Measurements from ENCODE around the gene AARSD1. TPM values are rescaled to one million over a fixed set of nuclear protein-coding genes. Genes with fewer than 3 reads are reported as not detected.
"Not testable (repeated sequence)": the region's sequence is repeated elsewhere in the genome, so short reads cannot be mapped to it uniquely, and the experiment has no call there.

The AARSD1 gene
- total RNA-seq, 1 donor from 2014 or later, result 70.4 TPM

DNA sequence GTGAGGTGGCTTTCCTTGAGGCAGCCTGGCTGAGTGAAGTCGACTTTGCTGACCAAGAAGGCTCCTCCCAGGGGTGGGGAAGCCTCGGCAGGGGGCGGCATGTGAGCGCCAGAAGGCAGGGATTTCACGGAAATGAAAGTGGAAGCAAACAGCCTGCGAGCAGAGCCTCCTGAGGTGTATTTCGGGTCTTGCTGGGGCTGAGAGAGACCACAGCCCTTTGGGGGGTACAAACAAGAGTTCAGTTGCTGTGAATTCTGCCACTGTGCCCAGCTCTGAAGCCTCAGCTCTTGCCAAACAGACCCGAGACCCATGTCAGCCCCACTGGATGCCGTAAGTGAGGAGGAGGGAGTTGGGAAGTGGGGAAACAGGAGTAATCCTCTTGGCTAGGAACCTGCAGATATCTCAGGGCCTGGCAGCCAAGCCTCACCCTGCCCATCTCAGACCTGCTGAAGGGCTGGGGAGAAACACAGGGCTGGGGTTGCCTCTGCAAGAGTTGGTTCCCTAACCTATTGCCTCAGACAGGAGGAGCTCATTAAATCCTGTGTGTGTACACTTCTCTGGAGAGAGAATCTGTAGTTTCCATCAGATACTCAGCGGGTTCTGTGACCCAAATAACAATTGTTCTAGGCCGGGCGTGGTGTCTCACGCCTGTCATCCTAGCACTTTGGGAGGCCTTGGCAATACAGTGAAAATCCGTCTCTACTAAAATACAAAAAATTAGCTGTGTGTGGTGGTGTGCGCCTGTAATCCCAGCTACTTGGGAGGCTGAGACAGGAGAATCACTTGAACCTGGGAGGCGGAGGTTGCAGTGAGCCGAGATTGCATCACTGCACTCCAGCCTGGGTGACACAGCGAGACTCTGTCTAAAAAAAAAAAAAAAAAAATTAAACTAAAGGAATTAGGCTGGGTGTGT lies 42.6 kb upstream of the AARSD1 start, which contains the start of gene IFI35:
TSS of gene IFI35 (plus strand) at position 146 of the 913 bp plus-strand sequence. CDS start at position 310, 164 bp downstream.
- H3K4me1 Mint-ChIP-seq, result peaks cover 16% of the 10 kb centered on the region
- peak within 1 kb of the TSS; percentile 99 for H3K27ac Mint-ChIP-seq
- ChIA-PET POLR2A (interaction anchor here (0.6 to 3.1 kb wide), 15 partner anchors 9 to 452 kb away, joined by 3 to 52 read pairs (median 7); partner anchors contain the start of genes BECN1, RPL27, TMEM106A and VAT1), CTCF (interaction anchor here (0.6 to 1.7 kb wide), 5 partner anchors 9 to 333 kb away, joined by 3 to 15 read pairs (median 3); partner anchors contain the start of gene RPL27)
- TF ChIP-seq, protein P1, sequence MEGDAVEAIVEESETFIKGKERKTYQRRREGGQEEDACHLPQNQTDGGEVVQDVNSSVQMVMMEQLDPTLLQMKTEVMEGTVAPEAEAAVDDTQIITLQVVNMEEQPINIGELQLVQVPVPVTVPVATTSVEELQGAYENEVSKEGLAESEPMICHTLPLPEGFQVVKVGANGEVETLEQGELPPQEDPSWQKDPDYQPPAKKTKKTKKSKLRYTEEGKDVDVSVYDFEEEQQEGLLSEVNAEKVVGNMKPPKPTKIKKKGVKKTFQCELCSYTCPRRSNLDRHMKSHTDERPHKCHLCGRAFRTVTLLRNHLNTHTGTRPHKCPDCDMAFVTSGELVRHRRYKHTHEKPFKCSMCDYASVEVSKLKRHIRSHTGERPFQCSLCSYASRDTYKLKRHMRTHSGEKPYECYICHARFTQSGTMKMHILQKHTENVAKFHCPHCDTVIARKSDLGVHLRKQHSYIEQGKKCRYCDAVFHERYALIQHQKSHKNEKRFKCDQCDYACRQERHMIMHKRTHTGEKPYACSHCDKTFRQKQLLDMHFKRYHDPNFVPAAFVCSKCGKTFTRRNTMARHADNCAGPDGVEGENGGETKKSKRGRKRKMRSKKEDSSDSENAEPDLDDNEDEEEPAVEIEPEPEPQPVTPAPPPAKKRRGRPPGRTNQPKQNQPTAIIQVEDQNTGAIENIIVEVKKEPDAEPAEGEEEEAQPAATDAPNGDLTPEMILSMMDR (IDR thresholded peaks at IDR 0.05), result no peak
- peak within 1 kb of the TSS; percentile 99 for H3K4me3 Mint-ChIP-seq
- H3K27me3 Mint-ChIP-seq, result no peaks in the 10 kb centered on the region
- intact Hi-C loops (cut with micrococcal nuclease), result loop anchor here (1.0 to 2.0 kb wide), 5 partner anchors 9 to 332 kb away; partner anchors contain the start of genes NBR1 and RPL27
- H3K36me3 Mint-ChIP-seq (ENCODE audit: low read depth), result peaks cover 36% of the 10 kb centered on the region
- DNase-seq (peak; percentile 75), ATAC-seq (ENCODE audit: low read depth) (peak; percentile 99)
- H3K9me3 Mint-ChIP-seq, result no peaks in the 10 kb centered on the region

DNA sequence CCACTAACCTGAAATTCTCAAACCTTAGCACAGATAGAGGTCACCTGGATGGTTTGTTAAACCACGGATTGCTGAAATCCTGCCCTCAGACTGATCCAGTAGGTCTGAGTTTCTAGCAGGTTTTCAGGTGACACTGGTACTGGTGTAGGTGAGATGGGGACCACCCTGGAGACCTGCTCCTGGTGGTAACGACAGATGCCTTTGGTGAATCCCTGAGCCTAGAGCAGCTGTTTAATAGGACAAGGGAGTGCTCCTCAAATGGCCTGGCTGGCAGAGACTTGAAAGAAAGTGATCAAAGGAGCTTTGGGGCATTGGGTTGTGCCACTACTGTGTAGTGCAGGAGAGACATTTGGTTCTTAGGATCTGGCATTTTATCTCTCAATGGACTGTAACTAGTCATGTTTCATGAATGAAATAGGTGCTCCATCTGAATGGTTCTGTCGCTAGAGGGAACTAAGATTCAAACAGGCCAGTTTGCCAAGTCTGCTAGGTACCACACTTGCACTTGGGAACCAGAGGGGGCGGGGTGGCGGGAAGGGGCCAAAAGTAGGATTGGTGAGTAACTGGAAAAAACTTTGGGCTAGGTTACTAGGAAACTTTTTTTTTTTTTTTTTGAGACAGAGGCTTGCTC lies 39.4 kb upstream of the AARSD1 start:
- no peak for DNase-seq
- ATAC-seq (ENCODE audit: low read depth), result no peak
- Mint-ChIP-seq H3K4me1 (peaks cover 25% of the 10 kb centered on the region), H3K36me3 (ENCODE audit: low read depth) (peaks cover 55% of the 10 kb centered on the region), H3K27me3 (no peaks in the 10 kb centered on the region), H3K9me3 (no peaks in the 10 kb centered on the region), H3K4me3 (no peak overlapping the region), H3K27ac (no peak overlapping the region)
- ChIA-PET CTCF (no interaction called here), POLR2A (interaction anchor here (0.7 to 1.1 kb wide), 2 partner anchors 21 to 312 kb away, joined by 3 to 7 read pairs; no protein-coding TSS in a partner anchor)
- TF ChIP-seq, protein P1 (IDR thresholded peaks at IDR 0.05), result no peak
- intact Hi-C loops (cut with micrococcal nuclease), result no loop called here

DNA sequence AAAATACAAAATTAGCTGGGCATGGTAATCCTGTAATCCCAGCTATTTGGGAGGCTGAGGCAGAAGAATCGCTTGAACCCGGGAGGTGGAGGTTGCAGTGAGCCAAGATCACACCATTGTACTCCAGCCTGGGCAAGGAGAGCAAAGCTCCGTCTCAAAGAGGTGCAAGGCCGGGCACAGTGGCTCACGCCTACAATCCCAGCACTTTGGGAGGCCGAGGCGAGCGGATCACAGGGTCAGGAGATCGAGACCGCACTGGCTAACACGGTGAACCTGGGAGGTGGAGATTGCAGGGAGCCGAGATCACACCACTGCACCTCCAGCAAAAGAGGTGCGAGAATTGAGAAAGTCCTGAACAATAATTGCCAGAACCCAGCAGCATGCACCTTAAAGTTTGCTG lies 36.6 kb upstream of the AARSD1 start:
- H3K27me3 Mint-ChIP-seq; CTCF ChIA-PET; H3K9me3 Mint-ChIP-seq; DNase-seq; ATAC-seq (ENCODE audit: low read depth); H3K4me3 Mint-ChIP-seq; intact Hi-C loops (cut with micrococcal nuclease); H3K27ac Mint-ChIP-seq: not testable (repeated sequence)
- POLR2A ChIA-PET, result interaction anchor here (0.7 to 1.7 kb wide), 5 partner anchors 9 to 171 kb away, joined by 3 to 7 read pairs (median 5); partner anchors contain the start of gene VAT1
- Mint-ChIP-seq H3K36me3 (ENCODE audit: low read depth) (peaks cover 56% of the 10 kb centered on the region), H3K4me1 (peaks cover 31% of the 10 kb centered on the region)

DNA sequence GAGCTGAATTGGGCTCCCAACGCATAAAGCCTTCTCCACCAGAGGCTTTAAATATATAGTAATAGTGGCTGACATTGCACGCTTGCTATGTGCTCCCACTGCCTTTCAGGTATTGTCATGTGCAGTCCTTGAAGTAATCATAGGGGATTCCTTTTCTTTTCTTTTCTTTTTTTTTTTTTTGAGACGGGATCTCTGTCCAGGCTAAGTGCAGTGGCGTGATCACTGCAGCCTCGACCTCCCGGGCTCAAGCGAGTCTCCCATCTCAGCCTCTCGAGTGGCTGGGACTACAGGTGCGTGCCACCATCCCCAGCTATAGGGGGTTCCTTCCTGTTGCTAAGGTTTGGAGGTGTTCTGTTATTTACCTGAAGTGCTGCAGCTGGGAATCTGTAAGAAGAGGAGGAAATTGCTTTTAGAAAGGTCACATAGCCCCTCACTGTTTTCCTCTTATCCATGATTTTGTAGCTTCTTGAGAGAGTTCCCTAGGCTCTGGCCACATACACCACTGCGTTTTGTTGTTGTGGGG lies 34.8 kb upstream of the AARSD1 start:
- intact Hi-C loops (cut with micrococcal nuclease), result loop anchor here (2.0 kb wide), 2 partner anchors 126 to 212 kb away; partner anchors contain the start of genes BRCA1 and TMEM106A
- Mint-ChIP-seq H3K27ac (peak overlapping the region; percentile 97), H3K4me3 (peak overlapping the region; percentile 98), H3K4me1 (peaks cover 31% of the 10 kb centered on the region), H3K9me3 (no peaks in the 10 kb centered on the region), H3K36me3 (ENCODE audit: low read depth) (peaks cover 63% of the 10 kb centered on the region), H3K27me3 (no peaks in the 10 kb centered on the region)
- ATAC-seq (ENCODE audit: low read depth), result no peak
- CTCF ChIA-PET, result interaction anchor here (1.4 to 2.5 kb wide), 10 partner anchors 12 to 421 kb away, joined by 3 to 19 read pairs (median 8); partner anchors contain the start of genes AARSD1, BECN1, RND2 and TMEM106A
- TF ChIP-seq, protein P1 (IDR thresholded peaks at IDR 0.05), result no peak
- no peak for DNase-seq
- POLR2A ChIA-PET, result interaction anchor here (0.6 to 4.4 kb wide), 25 partner anchors 8 to 485 kb away, joined by 3 to 124 read pairs (median 15); partner anchors contain the start of genes AARSD1, AOC2, BECN1 and BRCA1

Data from activated B cell treated with CpG ODN at 0.5 μM for 24 hours (primary cell).